Thymus (tissue), 11 donors: ENCODE measurements around the gene FBXL15. TPM values are rescaled to one million over a fixed set of nuclear protein-coding genes. Genes with fewer than 3 reads are reported as not detected.

Experiments used
- DNase-seq, 9 donors: peaks; one replicate each; pipeline ENCODE4 v3.0.0-alpha.2; 2013; ENCODE audit warnings: low spot score in 9 of 9, low read depth in 6 of 9, missing footprints in 1 of 9
- H3K27ac ChIP-seq, 2 donors: one replicate each; pipeline ENCODE4 v1.5.1; 2013; ENCODE audit warnings: control low read depth in 1 of 2, low read depth in 1 of 2, low read length in 1 of 2, mild to moderate bottlenecking in 1 of 2, moderate library complexity in 1 of 2
- H3K27me3 ChIP-seq, 2 donors: one replicate each; pipeline ENCODE4 v1.5.1; 2013; ENCODE audit warnings: low read length in 1 of 2; ENCODE audit not compliant: control insufficient read depth in 2 of 2, insufficient read depth in 1 of 2
- H3K36me3 ChIP-seq, 2 donors: one replicate each; pipeline ENCODE4 v1.5.1; 2013; ENCODE audit warnings: low read length in 1 of 2, mild to moderate bottlenecking in 1 of 2, moderate library complexity in 1 of 2; ENCODE audit not compliant: control insufficient read depth in 2 of 2, insufficient read depth in 2 of 2
- H3K4me1 ChIP-seq, 2 donors: one replicate each; pipeline ENCODE4 v1.5.1; 2013; ENCODE audit warnings: low read length in 2 of 2; ENCODE audit not compliant: control insufficient read depth in 2 of 2, insufficient read depth in 2 of 2
- H3K4me3 ChIP-seq, 2 donors: one replicate each; pipeline ENCODE4 v1.5.1; 2013; ENCODE audit warnings: low read length in 2 of 2, control low read depth in 1 of 2, mild to moderate bottlenecking in 1 of 2
- H3K9me3 ChIP-seq, 2 donors: one replicate each; pipeline ENCODE4 v1.5.1; 2013; ENCODE audit warnings: low read length in 1 of 2, mild to moderate bottlenecking in 1 of 2; ENCODE audit not compliant: control insufficient read depth in 2 of 2, insufficient read depth in 1 of 2
- WGBS: extraction: QIAGEN DNeasy Blood & Tissue Kit; methylation state at CpG from one replicate; pipeline ENCODE4 v1.1.7; 2013; 5-methylcytosine and 5-hydroxymethylcytosine counted together
- polyA plus RNA-seq: library from polyadenylated mRNA; stranded (reverse); fragments of 200-250 nt; gene quantifications from one replicate; pipeline ENCODE4 v1.2.3, GENCODE V29; 2013
- total RNA-seq: library from RNA; stranded (reverse); fragments of 120-200 nt; gene quantifications from one replicate; pipeline ENCODE4 v1.2.4, GENCODE V29; 2013
- donor health status: healthy.

FBXL15 gene
- total and polyA plus RNA-seq, 2 donors, result 7.8 to 12.0 TPM

- Histone ChIP-seq H3K4me3 (no peak overlapping the region), H3K27ac (no peak overlapping the region), H3K27me3 (no peaks in the 10 kb centered on the region), H3K9me3 (no peaks in the 10 kb centered on the region), H3K4me1 (no peaks in the 10 kb centered on the region), H3K36me3 (peaks cover 38 to 40% of the 10 kb centered on the region in 2 donors)
- DNase-seq, result no peak
- WGBS, result 74% methylated on average over 6 of the region's 6 CpGs
These were observed 36.6 kb upstream of the FBXL15 start for GRCh38 chr10:102384053-102384452.

- Histone ChIP-seq H3K4me1 (no peaks in the 10 kb centered on the region), H3K27me3 (no peaks in the 10 kb centered on the region), H3K4me3 (no peak overlapping the region), H3K27ac (no peak overlapping the region), H3K36me3 (peaks cover 31 to 33% of the 10 kb centered on the region in 2 donors), H3K9me3 (no peaks in the 10 kb centered on the region)
- WGBS, result 87% methylated on average over 4 of the region's 4 CpGs
- no peak for DNase-seq
These were observed 35.8 kb upstream of the FBXL15 start for GRCh38 chr10:102384606-102385429.

- Histone ChIP-seq H3K4me3 (no peak overlapping the region), H3K9me3 (no peaks in the 10 kb centered on the region), H3K36me3 (no peaks in the 10 kb centered on the region), H3K27ac (no peak overlapping the region), H3K4me1 (peaks cover 9 to 18% of the 10 kb centered on the region in 2 donors), H3K27me3 (peaks cover 3 to 37% of the 10 kb centered on the region in 2 donors)
- DNase-seq, result no peak
- WGBS, result 96% methylated on average over 3 of the region's 3 CpGs
These were observed 30.7 kb upstream of the FBXL15 start for GRCh38 chr10:102389894-102390293.

- no peak overlapping the region for H3K27ac ChIP-seq
- peaks cover 10 to 37% of the 10 kb centered on the region in 2 donors for H3K4me1 ChIP-seq
- H3K27me3 ChIP-seq, result peaks cover 3 to 47% of the 10 kb centered on the region in 2 donors
- WGBS, result 95% methylated on average over 5 of the region's 5 CpGs
- no peaks in the 10 kb centered on the region for H3K9me3 ChIP-seq
- no peak for DNase-seq
- no peak overlapping the region for H3K4me3 ChIP-seq
- peaks cover 0 to 4% of the 10 kb centered on the region in 2 donors for H3K36me3 ChIP-seq
These were observed 28.3 kb upstream of the FBXL15 start for GRCh38 chr10:102392306-102392705.

- WGBS, result 39% methylated on average over 30 of the region's 30 CpGs
- Histone ChIP-seq H3K27ac (peak overlapping the region; percentile 83 to 98), H3K4me1 (peaks cover 10 to 43% of the 10 kb centered on the region in 2 donors), H3K36me3 (peaks cover 0 to 15% of the 10 kb centered on the region in 2 donors), H3K27me3 (peaks cover 3 to 49% of the 10 kb centered on the region in 2 donors), H3K4me3 (peak overlapping the region; percentile 49 to 84), H3K9me3 (no peaks in the 10 kb centered on the region)
- DNase-seq, result no peak
These were observed 27.1 kb upstream of the FBXL15 start for GRCh38 chr10:102393411-102394078.

GRCh38 chr10:102394079-102394800 is 26.4 kb upstream of the FBXL15 start:
- peak overlapping the region; percentile 83 to 98 for H3K27ac ChIP-seq
- H3K4me3 ChIP-seq, result peak overlapping the region; percentile 49 to 84
- peaks cover 0 to 15% of the 10 kb centered on the region in 2 donors for H3K36me3 ChIP-seq
- no peaks in the 10 kb centered on the region for H3K9me3 ChIP-seq
- peak; percentile 68 to 92 (median 77) for DNase-seq
- peaks cover 3 to 52% of the 10 kb centered on the region in 2 donors for H3K27me3 ChIP-seq
- peaks cover 10 to 46% of the 10 kb centered on the region in 2 donors for H3K4me1 ChIP-seq
- WGBS, result under 1% methylated on average over 71 of the region's 71 CpGs

GRCh38 chr10:102394801-102395399 is 25.7 kb upstream of the FBXL15 start:
- WGBS, result 1% methylated on average over 35 of the region's 35 CpGs

GRCh38 chr10:102395400-102396316 is 25.0 kb upstream of the FBXL15 start, which contains the start of gene NFKB2:
Gene NFKB2 (plus strand): TSS chr10:102395705. CDS start chr10:102395960, 255 bp downstream.
- H3K9me3 ChIP-seq, result no peaks in the 10 kb centered on the region
- peak within 1 kb of the TSS; percentile 83 to 98 for H3K27ac ChIP-seq
- H3K36me3 ChIP-seq, result peaks cover 0 to 21% of the 10 kb centered on the region in 2 donors
- H3K4me1 ChIP-seq, result peaks cover 10 to 53% of the 10 kb centered on the region in 2 donors
- 2% methylated on average over 42 of the region's 42 CpGs for WGBS
- H3K4me3 ChIP-seq, result peak within 1 kb of the TSS; percentile 49 to 84
- H3K27me3 ChIP-seq, result peaks cover 3 to 48% of the 10 kb centered on the region in 2 donors
- DNase-seq, result peak in 8 of 9 donors; percentile 62 to 90 (median 77)

More at GRCh38 chr10:102394801-102395399, 25.7 kb upstream of the FBXL15 start:
- DNase-seq, result peak in 4 of 9 donors; percentile 36 to 66 (median 40)
- Histone ChIP-seq H3K4me3 (peak overlapping the region; percentile 49 to 84), H3K4me1 (peaks cover 10 to 50% of the 10 kb centered on the region in 2 donors), H3K27me3 (peaks cover 3 to 52% of the 10 kb centered on the region in 2 donors), H3K36me3 (peaks cover 0 to 16% of the 10 kb centered on the region in 2 donors), H3K9me3 (no peaks in the 10 kb centered on the region), H3K27ac (peak overlapping the region; percentile 83 to 98)
